GM12872 (cell line): ENCODE measurements around the gene TXNDC2.

Experiments
- TF ChIP-seq, protein P1 (sequence below): IDR thresholded peaks from 3 replicates; pipeline ENCODE4 v1.5.1; 2011; ENCODE audit warnings: low read depth, mild to moderate bottlenecking, low read length, moderate library complexity; ENCODE audit not compliant: insufficient read depth

TXNDC2 gene

DNA sequence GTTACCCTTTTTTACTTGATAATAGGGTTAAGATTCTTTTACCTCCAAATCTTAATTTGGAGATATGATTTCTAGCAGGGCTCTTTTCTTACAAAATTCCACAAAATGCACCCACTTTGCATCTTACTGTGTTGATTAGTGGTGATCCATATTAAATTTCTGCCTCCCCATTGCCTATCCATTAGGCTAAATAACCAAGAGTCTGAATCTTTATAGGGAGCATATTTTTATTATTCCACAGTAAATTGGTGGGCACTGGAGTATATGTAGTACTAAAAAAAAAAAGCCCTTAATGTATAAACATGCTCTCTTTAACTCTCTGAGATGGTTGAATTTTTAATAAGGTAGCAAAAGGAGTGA lies 8.1 kb upstream of the TXNDC2 start:
- TF ChIP-seq, protein P1, sequence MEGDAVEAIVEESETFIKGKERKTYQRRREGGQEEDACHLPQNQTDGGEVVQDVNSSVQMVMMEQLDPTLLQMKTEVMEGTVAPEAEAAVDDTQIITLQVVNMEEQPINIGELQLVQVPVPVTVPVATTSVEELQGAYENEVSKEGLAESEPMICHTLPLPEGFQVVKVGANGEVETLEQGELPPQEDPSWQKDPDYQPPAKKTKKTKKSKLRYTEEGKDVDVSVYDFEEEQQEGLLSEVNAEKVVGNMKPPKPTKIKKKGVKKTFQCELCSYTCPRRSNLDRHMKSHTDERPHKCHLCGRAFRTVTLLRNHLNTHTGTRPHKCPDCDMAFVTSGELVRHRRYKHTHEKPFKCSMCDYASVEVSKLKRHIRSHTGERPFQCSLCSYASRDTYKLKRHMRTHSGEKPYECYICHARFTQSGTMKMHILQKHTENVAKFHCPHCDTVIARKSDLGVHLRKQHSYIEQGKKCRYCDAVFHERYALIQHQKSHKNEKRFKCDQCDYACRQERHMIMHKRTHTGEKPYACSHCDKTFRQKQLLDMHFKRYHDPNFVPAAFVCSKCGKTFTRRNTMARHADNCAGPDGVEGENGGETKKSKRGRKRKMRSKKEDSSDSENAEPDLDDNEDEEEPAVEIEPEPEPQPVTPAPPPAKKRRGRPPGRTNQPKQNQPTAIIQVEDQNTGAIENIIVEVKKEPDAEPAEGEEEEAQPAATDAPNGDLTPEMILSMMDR, result no peak

DNA sequence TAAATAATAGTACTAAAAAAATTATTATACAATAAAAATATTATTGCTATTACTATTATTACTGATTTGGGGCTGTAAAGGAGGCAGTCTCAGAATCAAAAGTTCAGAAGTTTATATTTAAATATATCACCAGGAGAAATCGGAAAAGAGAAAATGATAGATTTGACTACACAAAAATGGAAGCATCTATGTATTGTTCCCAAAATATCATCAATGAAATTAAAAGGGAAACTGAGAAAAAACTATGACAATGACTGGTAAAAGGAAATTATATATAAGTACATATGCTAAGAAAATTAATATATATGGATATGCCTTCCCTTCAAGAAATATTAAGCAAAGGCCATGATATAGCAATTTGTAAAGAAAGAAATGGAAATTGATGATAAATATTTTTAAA lies 7.7 kb upstream of the TXNDC2 start:
- TF ChIP-seq, protein P1, result no peak

DNA sequence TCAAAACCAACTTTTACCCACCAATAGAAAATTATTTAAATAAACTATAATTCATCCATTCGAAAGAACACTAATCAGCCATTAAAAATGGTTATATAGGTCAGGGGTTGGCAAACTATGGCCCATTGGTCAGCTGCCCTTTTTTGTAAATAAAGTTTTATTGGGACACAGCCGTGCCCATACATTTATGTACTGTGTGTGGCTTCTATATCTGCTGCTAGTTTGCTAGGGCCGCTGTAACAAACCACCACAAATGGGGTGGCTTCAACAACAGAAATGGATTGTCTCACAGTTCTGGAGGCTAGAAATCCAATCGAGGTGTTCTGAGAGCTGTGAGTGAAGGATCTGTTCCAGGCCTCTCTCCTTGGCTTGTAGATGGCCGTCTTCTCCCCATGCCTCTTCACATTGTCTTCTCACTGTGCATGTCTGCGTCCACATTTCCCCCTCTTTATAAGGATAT lies 7.0 kb upstream of the TXNDC2 start:
- TF ChIP-seq, protein P1, result no peak

DNA sequence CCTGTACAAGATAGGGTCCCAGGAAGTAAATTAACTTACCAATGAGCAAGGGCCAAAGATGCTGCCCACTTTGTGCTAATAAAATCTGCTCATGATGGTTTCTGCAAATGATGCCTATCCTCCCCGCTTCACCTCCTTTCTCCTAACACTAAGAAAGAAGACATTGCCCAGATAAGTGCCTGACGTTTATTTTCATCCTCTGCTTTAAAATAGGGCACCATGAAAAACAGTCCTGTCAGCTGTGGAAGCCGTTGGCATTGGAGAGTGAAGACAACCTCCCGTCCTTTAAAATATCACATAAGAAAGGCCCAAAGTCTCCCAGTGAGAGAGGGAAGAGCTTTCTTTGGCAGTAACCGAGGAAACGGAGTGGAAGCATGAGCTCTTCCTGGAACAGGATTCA lies 1.7 kb upstream of the TXNDC2 start:
- TF ChIP-seq, protein P1, result no peak

DNA sequence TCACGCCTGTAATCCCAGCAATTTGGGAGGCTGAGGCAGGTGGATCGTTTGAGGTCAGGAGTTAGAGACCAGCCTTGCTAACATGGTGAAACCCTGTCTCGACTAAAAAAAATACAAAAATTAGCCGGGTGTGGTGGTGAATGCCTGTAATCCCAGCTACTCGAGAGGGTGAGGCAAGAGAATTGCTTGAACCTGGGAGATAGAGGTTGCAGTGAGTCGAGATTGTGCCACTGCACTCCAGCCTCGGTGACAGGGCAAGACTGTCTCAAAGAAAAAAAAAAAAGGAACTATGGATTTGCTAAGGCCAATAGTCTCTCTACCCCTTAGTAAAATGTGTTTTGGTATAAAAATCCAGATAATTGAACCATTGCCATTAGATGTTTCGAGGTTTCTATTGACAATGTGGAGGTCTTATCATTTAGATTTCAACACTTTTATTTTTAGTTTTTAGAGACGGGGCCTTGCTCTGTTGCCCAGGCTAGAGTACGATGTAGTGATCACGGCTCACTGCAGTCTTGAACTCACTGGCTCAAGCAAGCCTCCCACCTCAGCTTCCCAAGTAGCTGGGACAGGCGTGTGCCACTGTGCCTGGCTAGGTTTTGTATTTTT lies 1.1 kb upstream of the TXNDC2 start:
- TF ChIP-seq, protein P1, result no peak

DNA sequence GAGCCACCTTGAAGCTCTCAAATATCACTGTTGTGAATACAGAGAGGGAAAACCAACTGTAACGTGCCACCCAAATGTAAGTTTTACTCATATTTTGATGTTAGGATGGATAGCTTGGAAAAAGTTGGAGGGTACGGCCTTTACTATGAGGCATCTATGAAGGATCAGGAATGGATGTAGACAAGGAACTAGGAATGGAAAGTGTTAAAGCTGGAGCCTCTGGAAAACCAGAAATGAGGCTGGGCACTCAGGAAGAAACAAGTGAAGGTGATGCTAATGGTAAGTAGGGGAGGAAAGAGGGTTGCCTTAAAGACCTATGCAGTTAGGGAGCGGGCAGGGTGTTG lies 204 bp downstream of the TXNDC2 start:
- TF ChIP-seq, protein P1, result no peak

DNA sequence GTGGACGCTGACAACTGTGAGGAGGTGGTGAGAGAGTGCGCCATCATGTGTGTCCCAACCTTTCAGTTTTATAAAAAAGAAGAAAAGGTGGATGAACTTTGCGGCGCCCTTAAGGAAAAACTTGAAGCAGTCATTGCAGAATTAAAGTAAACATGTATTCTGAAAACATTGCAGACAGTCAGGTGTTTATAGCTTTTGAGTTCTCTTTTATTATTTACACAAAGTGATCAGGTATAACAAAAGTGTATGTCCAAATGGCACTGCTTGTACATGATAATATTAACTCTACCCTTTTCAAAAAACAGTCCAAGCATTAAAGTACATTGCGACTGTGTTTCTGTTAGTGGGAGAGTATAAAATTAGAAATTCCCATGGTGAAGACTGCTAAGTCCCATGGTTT lies 2.2 kb downstream of the TXNDC2 start:
- TF ChIP-seq, protein P1, result no peak
